Activated CD4-positive, alpha-beta T cell treated with anti-CD3 and anti-CD28 coated beads for 1 hour (primary cell): Measurements from ENCODE around the gene HSPA12B.

Experiments used
- DNase-seq: peaks from one replicate; pipeline ENCODE4 v3.0.0-alpha.2; 2020

Gene HSPA12B

GRCh38 chr20:3732327-3733118 lies at the start of gene HSPA12B:
TSS of gene HSPA12B (plus strand) at chr20:3732685. CDS start at chr20:3738675, 5,990 bp downstream.
- no peak for DNase-seq

GRCh38 chr20:3685341-3685740 lies 47.1 kb upstream of the HSPA12B start:
- no peak for DNase-seq

GRCh38 chr20:3686421-3686820 lies 46.1 kb upstream of the HSPA12B start:
- no peak for DNase-seq

GRCh38 chr20:3686867-3687321 lies 45.6 kb upstream of the HSPA12B start:
- no peak for DNase-seq

GRCh38 chr20:3687655-3688054 lies 44.8 kb upstream of the HSPA12B start:
- DNase-seq = no peak

GRCh38 chr20:3689978-3690377 lies 42.5 kb upstream of the HSPA12B start:
- DNase-seq = no peak

GRCh38 chr20:3690413-3690812 lies 42.1 kb upstream of the HSPA12B start:
- DNase-seq = no peak

- DNase-seq = no peak
Measured at GRCh38 chr20:3691306-3691705, 41.2 kb upstream of the HSPA12B start.

GRCh38 chr20:3691897-3692296 lies 40.6 kb upstream of the HSPA12B start:
- no peak for DNase-seq

- DNase-seq = no peak
Measured at GRCh38 chr20:3692706-3693294, 39.7 kb upstream of the HSPA12B start.

GRCh38 chr20:3693376-3693775 lies 39.1 kb upstream of the HSPA12B start:
- no peak for DNase-seq

GRCh38 chr20:3694864-3695263 lies 37.6 kb upstream of the HSPA12B start:
- DNase-seq = no peak

GRCh38 chr20:3696200-3696599 lies 36.3 kb upstream of the HSPA12B start:
- DNase-seq = no peak

GRCh38 chr20:3696745-3697587 lies 35.5 kb upstream of the HSPA12B start:
- no peak for DNase-seq

- DNase-seq = no peak
Measured at GRCh38 chr20:3697588-3698305, 34.7 kb upstream of the HSPA12B start.

- no peak for DNase-seq
Measured at GRCh38 chr20:3698591-3699001, 33.9 kb upstream of the HSPA12B start.

GRCh38 chr20:3699037-3699436 lies 33.4 kb upstream of the HSPA12B start:
- no peak for DNase-seq

GRCh38 chr20:3701061-3701998 lies 31.2 kb upstream of the HSPA12B start:
- no peak for DNase-seq

- no peak for DNase-seq
Measured at GRCh38 chr20:3702611-3703391, 29.7 kb upstream of the HSPA12B start.

GRCh38 chr20:3704087-3704486 lies 28.4 kb upstream of the HSPA12B start:
- no peak for DNase-seq

- DNase-seq = no peak
Measured at GRCh38 chr20:3705491-3705969, 27.0 kb upstream of the HSPA12B start.
